PFSK-1 (cell line): Measurements from ENCODE around the gene PSMA8.
A peak's percentile ranks its signal among the peaks of the same experiment; 100 is the strongest.

Experiments used
- FOXP2 ChIP-seq: optimal IDR thresholded peaks from 2 replicates; pipeline ENCODE3; 2011; ENCODE audit warnings: borderline replicate concordance, control low read depth, inconsistent platforms; ENCODE audit not compliant: insufficient read depth; ENCODE audit errors: extremely low read length, extremely low read depth
- POLR2AphosphoS5 ChIP-seq: IDR thresholded peaks from 2 replicates; pipeline ENCODE4 v1.6.1; 2012; ENCODE audit warnings: low read depth, mild to moderate bottlenecking, control low read depth, low read length, moderate library complexity
- SIN3A ChIP-seq: IDR thresholded peaks from 2 replicates; pipeline ENCODE4 v1.6.1; 2012; ENCODE audit warnings: mild to moderate bottlenecking, low read length, moderate library complexity, borderline replicate concordance; ENCODE audit not compliant: insufficient read depth
- TAF1 ChIP-seq: IDR thresholded peaks from 2 replicates; pipeline ENCODE4 v1.6.1; 2012; ENCODE audit warnings: low read length, control low read depth, borderline replicate concordance; ENCODE audit not compliant: insufficient read depth
- TF ChIP-seq, protein P1 (sequence below), 2 experiments: IDR thresholded peaks; 2 replicates each; pipeline versions ENCODE4 v1.6.1 to v1.8.0; 2011 to 2012; ENCODE audit warnings: low read depth in 2 of 2, low read length in 2 of 2, control low read depth in 1 of 2, inconsistent platforms in 1 of 2, mild to moderate bottlenecking in 1 of 2, moderate library complexity in 1 of 2; ENCODE audit not compliant: insufficient read depth in 1 of 2

Gene PSMA8

DNA sequence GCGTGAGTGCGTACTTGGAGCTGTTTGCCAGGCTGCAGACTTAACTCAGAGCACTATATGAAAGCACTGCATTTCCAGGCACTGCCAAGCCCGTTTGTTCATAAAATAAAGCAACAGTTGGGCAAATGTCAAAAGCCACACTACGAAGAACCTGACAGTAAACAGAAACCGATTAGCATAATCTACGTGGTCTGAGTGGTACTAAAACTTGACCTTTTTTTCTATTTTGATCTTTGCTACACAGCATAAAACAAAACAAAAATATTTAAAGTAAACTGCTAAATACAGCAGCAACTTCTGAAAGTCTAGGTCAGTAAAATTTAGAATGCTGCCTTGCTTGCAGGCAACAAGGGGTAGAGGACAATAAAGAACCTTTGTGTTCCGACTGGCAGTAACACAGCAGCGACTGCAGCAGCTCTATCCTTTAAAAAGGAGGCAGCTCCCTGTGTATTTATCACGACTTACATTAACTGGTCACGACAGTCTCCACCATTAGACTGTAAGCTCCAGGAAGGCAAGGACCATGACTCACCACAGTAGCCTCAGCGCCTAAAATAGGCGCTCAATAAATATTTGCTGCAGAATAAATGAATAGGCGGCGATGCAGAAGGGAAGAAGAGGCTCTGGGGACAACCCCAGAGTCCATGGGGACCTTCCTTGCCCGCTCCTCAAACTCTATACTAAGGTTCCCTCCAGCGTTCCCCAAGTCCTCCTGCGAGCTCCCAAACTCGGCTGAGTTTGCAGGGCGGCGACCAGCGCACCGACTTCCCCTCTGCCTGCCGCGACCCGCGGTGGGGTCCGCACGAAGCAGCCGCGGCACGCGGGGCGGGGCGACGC is 44.2 kb upstream of the PSMA8 start:
- TF ChIP-seq, protein P1, sequence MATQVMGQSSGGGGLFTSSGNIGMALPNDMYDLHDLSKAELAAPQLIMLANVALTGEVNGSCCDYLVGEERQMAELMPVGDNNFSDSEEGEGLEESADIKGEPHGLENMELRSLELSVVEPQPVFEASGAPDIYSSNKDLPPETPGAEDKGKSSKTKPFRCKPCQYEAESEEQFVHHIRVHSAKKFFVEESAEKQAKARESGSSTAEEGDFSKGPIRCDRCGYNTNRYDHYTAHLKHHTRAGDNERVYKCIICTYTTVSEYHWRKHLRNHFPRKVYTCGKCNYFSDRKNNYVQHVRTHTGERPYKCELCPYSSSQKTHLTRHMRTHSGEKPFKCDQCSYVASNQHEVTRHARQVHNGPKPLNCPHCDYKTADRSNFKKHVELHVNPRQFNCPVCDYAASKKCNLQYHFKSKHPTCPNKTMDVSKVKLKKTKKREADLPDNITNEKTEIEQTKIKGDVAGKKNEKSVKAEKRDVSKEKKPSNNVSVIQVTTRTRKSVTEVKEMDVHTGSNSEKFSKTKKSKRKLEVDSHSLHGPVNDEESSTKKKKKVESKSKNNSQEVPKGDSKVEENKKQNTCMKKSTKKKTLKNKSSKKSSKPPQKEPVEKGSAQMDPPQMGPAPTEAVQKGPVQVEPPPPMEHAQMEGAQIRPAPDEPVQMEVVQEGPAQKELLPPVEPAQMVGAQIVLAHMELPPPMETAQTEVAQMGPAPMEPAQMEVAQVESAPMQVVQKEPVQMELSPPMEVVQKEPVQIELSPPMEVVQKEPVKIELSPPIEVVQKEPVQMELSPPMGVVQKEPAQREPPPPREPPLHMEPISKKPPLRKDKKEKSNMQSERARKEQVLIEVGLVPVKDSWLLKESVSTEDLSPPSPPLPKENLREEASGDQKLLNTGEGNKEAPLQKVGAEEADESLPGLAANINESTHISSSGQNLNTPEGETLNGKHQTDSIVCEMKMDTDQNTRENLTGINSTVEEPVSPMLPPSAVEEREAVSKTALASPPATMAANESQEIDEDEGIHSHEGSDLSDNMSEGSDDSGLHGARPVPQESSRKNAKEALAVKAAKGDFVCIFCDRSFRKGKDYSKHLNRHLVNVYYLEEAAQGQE (IDR thresholded peaks at IDR 0.05; ENCODE audit: insufficient read depth in 1 of 2, low read depth in 2 of 2, low read length in 2 of 2), result no peak
- 0 out of 2 replicates have a peak, but pooled peaks have one; percentile 20 for TF ChIP-seq SIN3A

DNA sequence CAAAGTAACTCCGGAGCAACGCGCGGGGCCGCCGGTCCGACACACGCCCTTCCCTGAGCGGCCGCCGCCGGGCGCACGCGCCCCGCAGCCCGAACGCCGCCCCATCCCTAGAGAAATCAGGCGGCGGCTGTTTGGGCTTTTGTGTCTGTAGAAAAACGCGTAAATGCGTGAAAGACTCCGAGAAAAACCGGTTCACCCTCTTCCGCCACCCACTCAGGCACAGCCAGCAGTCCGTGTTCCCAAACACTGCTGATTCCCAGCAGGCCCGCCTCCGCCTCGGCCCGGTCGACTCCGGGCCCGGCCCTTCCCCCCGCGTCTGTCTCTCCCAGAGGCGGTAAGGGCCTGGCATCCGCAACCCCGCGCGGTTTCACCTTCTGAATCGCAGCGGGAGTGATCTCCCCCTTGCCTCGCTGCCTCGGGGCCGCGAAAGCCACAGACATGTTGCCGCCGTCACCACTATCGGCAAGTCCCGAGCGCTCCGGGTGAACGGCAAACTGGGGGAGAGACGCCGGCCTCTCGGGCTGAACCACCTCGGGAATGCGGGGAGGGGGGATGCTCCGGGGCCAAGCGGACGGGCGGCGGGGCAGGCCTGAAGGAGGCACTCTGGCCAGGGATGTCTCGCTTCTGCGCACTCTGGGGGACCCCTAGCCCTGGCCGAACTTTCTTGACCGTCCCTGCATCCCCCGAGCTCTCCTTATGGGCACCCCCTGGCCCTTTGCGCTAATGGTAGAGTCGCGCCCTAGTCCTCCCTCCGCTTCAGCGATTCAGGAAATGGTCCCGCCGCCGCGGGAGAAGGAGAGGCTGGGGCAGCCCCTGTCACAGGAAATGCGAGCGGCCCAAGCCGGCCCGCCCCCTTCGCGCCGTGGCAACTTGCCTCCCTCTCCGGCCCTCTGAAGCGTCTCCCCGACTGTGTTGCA is 43.3 kb upstream of the PSMA8 start, which contains the start of gene SS18:
Gene SS18 (minus strand): TSS at position 484 of the 917 bp plus-strand sequence. CDS start 44 bp downstream, at position 440.
- TF ChIP-seq SIN3A, result peak; percentile 55; the same call in 1 of the 2 replicates
- TF ChIP-seq, protein P1 (IDR thresholded peaks at IDR 0.05; ENCODE audit: insufficient read depth in 1 of 2, low read depth in 2 of 2, low read length in 2 of 2), result 0 out of 4 replicates have a peak, but pooled peaks have one; percentile 20 to 28
- TF ChIP-seq TAF1, result peak; percentile 90; the same call in 1 of the 2 replicates
- TF ChIP-seq FOXP2, result peak; percentile 32
- peak; percentile 93 for TF ChIP-seq POLR2AphosphoS5

DNA sequence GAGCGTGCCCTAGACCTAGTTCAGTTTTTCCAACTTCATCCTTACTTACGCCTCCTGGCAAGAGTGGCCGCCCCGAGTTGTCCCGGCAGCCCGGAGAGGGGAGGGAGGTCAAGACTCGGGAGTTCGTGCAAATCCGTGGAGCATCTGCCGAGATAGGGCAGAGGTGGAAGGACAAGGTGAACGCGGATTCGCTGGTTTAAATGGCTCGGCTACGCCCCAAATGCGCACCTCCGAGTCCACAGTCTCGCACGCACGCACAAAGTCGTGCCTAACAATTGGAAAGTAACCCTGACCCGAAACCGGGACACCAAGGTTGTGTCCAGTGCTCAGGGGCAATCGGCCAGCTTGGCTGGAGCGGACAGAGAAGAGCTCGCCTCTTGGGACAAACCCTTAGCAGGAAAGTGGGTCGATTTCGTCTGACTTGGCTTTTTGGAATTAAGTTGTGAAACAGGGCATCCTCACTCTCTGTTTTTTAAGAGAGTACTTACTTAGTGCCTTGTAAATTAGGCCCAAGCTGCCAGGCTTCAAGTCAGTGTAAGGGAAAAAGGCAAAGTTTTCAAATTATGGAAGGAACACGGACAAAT is 42.5 kb upstream of the PSMA8 start:
- TF ChIP-seq SIN3A, result no peak; the same call in 1 of the 2 replicates
- TF ChIP-seq, protein P1 (IDR thresholded peaks at IDR 0.05; ENCODE audit: insufficient read depth in 1 of 2, low read depth in 2 of 2, low read length in 2 of 2), result no peak
- no peak; the same call in 1 of the 2 replicates for TF ChIP-seq POLR2AphosphoS5
- TF ChIP-seq FOXP2, result no peak
- TF ChIP-seq TAF1, result no peak; the same call in 1 of the 2 replicates

DNA sequence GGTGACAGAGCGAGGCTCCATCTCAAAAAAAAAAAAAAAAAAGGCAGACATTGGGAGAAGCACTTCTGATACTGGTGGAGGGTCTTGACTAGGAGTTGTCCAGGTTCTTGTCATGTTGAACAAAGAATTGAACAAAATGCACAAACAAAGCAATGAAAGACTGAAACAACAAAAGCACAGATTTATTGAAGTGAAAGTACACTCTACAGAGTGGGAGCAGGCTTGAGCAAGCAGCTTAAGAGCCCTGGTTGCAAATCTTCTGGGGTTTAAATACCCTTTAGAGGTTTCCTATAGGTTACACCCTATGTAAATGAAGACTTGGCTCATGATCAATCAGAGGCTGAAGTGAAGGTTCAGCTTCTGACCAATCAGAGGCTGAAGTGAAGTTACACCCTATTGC is 36.8 kb upstream of the PSMA8 start:
- TF ChIP-seq POLR2AphosphoS5 (no peak), SIN3A (no peak), FOXP2 (no peak)
- TF ChIP-seq, protein P1 (IDR thresholded peaks at IDR 0.05; ENCODE audit: insufficient read depth in 1 of 2, low read depth in 2 of 2, low read length in 2 of 2), result no peak
